ENCODE data around the gene NFIA.

Gene NFIA

DNA sequence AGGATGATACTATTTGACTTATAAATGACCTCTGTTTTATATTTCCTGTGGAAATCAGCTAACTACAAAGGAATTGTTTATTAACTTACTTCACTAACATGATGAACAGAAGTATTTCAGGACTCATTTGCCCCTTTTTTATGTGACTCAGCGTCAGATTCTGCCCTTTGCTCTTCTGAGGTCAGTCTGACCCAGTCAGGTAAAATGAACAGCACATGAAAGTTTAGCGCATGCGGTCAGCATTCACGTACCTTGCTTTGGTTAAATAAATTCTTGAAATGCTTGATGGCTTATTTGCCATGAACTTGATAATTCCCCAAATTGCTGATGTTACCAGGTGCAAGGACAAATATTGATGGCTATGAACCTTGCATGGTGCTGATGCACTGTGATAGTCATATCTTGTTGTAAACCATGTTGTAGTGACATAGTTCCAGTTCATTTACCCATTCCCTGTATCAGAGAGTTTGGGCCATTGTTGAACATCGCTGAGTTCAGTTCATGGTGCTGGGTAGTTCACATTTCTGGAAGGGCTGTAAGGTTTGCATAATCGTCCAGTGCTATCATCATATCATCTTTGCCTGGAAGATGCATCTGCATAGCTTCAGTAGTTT, 133.4 kb downstream of the NFIA start:
- DNase-seq (ENCODE audit: low read depth), result no peak

DNA sequence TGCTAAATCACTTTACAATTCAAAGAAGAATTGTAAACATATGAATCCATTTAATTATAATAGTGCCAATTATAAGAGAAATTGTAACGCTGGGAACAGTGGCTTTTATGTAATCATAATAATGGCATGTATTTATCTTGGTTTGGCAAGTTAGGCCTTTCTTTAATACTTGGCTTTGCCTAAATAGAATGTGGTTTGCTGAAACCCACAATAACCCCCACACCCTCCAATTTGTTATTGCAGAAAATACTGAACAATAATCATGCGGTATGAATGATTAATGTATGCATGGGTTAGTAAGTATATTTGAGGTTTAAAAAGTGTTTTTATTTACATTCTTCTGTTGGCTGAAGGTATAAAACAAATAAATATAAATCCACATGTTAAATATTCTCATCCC, 138.2 kb downstream of the NFIA start:
- no peak for DNase-seq (ENCODE audit: low read depth)

DNA sequence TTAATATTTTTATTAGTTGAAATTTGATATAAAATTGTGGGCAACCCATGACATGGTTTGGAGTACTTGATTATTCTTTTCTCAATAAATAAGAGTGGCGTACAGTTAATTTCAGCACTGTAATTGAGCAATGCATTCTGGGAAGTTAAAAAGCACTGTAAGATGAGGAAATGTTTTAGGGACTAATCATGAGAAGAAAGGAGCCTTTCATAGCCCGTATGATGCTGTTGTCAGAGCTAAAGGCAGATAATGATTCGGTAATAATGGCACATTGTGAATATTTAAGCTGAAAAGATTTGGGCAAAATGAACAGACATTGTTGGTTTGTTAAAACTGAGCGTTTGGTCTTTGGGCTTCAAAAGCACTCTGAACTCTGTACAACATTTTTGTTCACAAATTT, 139.3 kb downstream of the NFIA start:
- DNase-seq (ENCODE audit: low read depth), result no peak

DNA sequence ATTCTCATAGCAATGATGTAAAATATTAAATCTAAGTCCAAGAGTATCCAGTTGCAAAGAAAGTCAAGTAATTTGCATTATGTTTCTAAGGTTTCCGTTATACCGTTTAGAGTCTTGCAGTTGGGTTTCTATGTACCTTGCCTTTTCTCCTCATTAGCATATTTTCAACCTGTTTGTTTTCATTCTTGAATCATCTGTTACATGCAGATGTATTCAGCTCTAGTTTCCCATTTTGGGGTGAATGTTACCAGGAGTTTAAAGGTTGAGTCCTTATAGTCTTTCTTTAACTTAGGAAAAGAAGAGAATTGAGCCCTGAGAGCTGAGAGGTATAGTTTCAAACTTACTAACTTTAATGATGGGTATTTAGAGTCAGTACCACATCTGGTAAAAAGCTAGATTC, 139.9 kb downstream of the NFIA start:
- no peak for DNase-seq (ENCODE audit: low read depth)

DNA sequence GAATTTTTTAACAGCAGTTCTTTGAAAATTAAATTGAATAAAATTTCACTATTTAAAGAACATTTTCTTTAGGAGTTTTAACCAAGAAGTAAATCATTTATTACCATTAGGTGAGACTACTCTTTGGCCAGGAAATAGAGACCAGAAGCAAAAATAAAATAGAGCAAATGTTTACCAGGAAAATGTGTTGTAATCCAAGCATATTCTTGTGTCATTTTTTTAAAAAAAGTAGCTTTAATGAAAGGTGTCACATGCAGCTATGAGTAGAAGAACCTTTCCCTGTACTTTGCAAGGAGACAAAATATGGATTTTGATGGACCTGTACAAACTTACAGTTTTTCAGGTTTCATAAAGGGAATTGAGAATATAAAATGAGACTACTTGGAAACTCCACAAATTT, 140.8 kb downstream of the NFIA start:
- DNase-seq (ENCODE audit: low read depth), result no peak

DNA sequence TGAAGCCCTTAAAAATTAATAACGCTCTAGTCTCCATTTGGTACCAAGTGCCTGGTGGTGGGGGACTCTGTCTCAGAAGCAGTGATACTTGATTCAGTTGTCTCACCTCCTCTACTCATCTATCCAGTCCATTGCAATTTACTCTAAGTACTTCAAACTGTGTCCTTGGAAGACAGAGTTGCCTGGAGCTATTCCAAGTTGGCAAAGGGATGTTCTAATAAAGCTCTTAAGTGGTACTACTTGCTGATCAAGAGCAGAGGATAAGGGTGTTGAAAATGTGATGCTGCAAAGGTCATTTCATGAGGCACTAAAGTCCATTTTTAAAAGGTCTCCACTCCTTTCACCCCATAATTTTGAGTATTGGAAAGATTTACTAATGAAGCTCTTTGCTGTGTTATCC, 142.2 kb downstream of the NFIA start:
- DNase-seq (ENCODE audit: low read depth), result no peak

DNA sequence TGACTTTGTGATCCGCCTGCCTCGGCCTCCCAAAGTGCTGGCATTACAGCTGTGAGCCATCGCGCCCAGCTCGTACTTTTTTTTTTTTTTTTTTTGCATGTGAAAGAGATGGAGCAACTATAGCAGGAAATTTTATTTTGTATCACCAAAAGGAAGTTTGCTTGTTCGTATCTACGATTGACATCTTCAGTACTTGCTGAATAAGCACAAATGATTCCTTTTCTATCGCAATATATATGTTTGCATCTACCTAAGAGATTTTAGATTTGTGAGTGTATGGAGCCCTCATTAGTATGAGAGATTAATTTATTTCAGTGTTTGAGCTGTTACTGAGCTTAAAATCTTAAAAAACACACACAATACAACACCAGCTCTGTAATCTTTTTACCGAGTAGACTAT, 143.1 kb downstream of the NFIA start:
- DNase-seq (ENCODE audit: low read depth), result no peak

DNA sequence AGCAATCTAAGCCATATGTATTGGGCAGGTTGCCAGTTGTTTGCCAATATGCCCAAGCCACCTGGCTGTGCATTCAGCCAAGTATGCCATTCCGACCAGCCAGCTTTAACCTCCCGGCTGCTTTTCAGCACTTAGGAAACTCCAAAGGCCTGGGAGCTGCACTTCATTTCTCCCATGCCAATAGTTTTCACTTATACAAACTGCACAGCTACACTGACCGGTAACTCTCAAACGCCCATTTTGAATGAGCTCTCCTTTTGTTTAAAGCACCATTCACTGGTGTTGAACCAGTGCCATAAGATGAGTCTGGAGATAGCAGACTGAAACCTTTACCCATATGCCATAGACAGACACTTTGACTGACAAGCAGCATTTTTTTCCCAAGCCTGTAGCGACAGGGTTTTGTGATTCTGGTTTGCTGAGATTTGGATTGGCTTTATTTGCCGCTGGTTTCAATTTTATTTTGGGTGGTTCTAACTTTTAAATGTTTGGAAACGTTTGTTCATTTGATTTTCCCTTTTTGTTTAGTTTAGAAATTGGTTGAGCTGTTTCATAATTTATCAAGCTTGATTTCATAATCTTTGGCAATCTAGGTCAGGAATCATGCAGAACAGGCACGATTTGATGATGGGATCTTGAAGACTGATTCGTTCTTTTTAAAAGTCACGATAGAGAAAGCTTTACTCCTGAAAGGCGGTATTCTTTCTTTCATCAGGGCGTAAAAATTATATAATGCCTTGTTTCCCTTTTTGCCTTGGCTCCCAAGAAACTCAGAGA, 144.6 kb downstream of the NFIA start:
- no peak for DNase-seq (ENCODE audit: low read depth)

DNA sequence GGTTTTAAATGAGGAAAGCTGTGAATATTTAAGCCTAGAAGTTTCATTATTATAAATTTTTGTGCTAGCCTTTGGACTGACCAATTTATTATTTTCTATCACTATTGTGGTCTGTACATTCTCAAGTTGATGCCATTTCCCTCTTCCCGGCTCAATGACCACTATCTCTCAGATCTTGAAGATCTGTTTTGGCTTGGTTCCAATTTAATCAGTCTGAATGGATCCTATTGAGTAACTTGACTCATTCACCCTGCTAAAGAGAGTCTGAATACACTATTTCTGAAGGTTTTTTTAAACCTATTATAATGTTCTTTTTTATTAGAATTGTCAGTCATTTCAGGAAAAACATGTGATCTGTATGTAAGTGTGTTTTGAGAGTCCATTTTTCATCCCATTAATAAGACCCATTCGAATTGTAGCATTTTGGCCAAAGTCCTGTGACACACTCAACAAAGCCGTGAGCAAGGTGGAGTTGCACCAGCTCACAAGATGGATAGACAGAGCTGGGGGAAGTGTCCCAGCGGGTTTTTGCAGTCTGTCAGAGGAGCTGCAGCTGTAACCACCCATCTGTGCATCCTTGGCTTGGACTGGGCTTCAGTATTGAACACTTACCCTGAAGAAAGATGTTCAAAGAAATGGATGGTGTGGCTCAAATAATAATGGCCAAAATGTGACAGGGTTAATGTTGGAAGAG, 145.6 kb downstream of the NFIA start:
- no peak for DNase-seq (ENCODE audit: low read depth)

DNA sequence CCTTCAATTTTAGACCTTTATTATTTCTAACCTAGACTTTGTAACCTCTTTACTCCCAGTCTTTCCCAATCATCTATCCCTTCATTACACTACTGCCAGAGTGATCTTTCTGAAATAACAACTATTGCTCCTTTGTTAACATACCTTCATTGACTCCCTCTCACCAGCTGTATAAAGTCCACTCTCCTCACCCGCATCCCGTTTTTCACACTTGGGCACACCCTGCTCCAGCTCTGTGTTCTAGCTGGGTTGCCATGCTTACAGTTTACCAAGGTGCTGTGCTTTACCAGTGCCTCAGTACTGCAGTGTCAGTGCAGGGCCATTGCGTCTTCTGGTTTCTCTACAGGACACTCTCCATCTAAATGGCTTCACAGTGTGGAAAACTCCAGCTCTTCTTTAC, 148.2 kb downstream of the NFIA start:
- no peak for DNase-seq (ENCODE audit: low read depth)

DNA sequence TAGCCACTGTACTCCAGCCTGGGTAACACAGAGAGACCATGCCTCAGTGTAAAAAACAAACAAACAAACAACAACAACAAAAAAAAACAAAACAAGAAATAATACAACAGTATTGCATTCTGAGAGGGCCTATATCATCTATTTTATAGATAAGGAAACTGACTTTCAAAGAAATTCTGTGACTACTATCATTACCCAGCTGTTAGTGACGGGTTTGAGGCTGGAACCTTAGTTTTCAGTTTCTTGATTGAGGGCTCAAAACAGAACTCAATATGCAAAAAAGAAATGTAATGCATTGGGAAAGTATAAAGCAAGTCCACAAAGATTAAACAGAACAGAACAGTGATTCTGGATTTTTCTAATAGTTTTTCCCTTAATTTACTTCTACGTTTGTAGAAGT, 149.4 kb downstream of the NFIA start:
- DNase-seq (ENCODE audit: low read depth), result no peak

DNA sequence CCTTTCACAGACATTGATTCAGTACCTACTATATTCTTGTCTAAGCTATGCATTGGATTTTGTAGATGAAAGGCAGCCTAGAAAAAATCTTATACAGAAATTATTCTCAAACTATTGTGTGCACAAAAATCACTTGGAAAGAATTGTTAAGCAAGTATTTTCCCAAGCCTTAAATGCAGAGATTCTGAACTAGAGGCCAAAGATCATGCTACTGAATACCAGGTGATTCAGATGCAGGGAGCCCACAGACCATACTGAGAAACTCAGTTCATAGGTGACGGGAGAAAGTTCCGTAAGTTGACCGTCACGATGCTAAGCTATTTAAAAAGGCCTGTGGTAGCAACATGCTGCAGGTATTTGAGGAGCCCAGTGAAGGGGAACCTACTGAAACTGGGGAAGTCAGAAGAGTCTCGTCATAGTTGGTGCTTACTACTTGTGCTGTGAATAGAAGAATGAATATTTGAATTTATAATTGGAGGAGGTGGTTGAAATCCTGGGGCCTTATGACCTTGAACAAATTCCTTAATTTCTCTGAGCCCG, 150.8 kb downstream of the NFIA start:
- DNase-seq (ENCODE audit: low read depth), result no peak

DNA sequence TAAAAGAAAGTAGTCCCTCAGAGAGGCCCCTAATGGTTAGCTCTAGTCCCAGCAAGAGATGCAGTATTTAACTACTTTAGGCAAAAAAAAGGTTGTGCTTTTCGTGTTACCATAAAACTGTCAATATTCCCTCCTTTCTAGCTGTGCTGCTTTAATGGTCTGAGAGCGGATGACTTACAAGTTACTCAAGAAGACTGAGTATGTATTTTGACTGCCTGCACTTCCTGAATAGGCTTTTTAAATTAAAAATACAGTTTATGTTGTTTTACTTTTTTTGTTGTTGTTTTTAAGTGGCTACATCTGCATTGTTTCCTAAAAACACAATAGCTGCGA, 152.2 kb downstream of the NFIA start:
- DNase-seq (ENCODE audit: low read depth), result no peak

DNA sequence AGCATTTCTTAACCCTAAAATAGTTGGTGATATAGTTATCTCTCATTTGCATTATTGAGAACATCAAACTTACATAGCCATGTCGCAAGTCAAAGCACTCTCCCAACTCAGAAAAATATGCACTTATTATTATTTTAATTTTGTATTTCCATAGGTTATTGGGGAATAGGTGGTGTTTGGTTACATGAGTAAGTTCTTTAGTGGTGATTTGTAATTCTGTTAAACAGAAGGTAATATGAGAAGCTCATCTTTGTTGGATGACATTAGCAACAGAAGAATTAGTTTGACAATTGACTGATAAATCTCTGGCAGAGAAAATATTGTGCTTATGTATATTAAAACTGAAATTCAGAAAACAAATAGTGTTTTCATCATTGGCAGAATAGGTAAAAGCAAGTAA, 154.8 kb downstream of the NFIA start:
- no peak for DNase-seq (ENCODE audit: low read depth)

DNA sequence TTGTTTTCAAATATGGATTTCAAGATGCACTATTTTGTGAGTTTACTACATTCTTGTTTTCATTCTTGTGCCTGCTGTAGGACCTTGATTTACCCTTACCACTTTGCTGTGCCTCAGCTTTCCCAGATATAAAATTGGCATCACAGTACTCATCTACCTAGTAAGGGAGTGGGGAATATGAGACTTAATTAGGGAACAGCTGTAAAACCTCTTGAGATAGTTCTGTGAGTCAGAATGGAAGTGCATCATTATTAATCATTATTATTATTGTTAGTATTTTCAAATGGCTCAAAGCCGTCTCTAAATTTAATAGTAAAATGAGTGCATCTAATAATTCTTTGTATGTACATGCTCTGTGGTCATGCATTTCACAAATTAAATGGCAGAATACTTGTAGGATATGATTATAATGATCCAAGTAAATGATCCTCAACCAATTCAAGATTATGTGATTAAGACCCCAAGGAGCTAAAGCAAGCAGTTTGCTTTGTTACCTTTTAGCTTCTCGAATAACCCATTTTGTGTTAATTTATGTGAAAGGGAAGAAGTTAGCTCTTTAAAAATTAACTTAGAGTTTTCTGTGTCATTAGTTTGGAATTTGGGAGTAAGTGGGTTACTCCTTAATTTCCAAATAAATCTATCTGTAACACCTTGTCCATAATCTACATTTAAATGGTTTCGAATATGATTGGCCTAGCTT, 155.4 kb downstream of the NFIA start:
- DNase-seq (ENCODE audit: low read depth), result no peak

DNA sequence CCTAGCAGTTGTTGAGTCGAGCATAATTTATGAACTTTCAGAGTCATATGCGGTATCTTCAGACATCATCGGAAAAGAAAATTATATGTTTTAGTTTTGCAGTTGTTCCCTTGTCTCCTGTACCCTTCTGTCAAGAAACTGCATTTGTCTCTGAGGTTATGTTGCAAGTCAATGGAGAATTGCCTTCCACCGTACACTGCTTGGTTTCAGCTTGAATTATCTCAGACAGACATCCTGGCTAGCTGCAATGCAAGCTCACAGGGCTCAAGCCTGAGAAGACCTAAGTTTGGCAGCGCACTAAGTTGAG, 156.0 kb downstream of the NFIA start:
- DNase-seq (ENCODE audit: low read depth), result no peak

DNA sequence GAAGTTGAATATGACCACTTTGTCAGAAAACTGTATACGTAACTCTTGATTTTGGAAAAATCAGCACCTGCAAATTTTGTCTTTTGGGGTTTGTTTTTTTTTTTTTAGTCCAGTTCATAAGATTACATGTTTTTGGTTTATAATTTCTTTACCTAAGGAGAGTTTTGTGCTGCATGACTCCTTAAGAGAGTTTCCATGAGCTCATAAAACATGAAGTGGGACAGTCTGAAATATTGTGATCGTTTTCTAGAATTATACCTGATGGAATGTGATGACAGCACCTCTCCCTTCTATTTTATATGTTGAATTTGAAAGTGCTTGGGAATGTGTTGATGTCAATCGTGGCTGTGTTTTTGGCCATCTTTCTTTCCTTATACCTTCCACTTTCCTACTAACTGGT, 158.5 kb downstream of the NFIA start:
- DNase-seq (ENCODE audit: low read depth), result no peak

DNA sequence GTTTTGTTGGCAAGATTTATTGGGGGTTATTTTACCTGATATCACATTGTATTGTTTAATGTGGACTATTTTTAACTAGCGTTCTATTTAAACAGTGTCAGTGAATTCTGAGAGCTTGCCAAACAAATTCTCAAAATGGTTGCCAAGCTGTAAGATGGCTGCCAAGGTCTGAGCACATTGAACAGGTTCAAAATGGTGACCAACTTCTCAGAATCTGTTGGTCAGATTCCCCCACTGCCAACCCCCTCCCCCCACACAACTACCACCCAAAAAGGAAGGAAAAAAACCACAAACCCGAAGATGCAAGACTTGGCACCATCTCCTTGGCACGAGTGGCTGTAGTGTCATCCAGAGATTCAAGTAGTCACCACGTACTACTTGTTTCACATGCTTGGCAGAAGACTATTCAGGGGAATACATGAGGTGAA, 159.1 kb downstream of the NFIA start:
- no peak for DNase-seq (ENCODE audit: low read depth)

DNA sequence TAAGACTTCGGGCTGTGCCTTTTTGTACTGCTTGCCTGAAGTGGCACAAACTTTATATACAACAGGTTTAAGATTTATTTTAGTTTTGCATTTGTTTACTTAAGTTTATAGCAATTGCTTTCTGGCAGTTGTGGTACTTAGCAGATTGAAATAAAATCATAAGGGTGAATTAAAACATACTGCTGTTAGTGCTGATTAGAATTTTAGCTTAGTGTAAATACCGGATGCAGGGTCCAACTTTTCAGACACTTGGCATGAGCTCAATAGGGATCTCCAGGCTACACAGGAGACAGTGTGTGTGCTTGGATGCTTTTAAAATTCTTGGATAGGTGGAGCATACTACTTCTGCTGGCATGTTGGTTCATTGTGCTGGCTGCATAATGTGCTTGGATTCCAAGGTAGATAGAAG, 159.6 kb downstream of the NFIA start:
- DNase-seq (ENCODE audit: low read depth), result no peak

DNA sequence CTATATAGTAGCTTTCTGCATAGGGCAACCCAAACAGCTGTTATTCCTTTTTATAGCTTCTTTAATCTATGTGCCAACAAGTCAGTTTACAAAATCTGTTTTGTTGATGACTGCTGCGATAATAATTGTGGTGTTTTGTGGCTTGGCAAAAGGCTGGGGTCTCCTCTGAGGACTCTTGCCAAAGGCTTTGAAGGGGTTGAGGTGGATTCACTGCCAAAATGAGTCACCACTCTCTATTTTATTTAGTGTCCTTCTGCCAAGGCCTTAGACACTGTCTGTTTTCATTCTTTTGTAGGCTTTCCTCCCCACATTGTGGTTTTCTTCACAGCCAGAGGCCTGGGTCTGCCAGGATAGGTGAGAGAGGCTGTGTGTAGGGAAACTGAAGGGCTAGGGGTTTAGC, 161.8 kb downstream of the NFIA start:
- DNase-seq (ENCODE audit: low read depth), result peak; percentile 79

DNA sequence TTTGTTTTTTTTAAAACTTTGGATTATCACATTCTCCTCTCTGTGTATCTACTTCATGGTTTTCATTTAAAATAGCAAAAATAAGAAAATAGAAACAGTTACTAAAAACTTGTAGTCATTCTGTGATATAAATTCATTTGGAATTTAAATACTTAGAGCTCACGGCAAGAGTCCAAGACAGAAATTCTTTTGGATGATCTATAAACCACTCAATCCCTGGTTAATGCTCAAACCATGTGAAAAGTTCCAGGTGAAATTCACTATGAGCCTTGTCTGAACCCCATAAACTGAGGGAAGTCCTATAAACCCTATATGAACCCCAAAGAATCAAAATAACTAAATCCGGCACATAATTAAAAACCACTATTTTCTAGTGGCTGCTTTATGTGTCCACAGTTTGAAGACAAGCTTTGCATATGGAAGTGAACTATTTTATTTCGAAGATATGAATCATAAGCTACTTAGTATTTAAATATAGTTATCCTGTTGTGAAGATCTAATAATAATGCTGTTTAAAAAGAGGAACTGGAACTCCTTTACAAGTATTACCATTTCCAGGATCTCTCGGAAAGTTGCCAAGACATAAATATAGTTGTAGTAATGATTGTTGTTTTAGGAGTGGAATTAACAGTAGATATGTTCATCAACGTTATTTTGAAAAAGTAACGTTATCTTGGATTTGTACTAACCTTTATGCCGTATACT, 163.5 kb downstream of the NFIA start:
- no peak for DNase-seq (ENCODE audit: low read depth)

All from amniotic epithelial cell (primary cell).